ENCODE results near the gene LRRC43. TPM values are rescaled to one million over a fixed set of nuclear protein-coding genes. Genes with fewer than 3 reads are reported as not detected.

Gene LRRC43
- total and polyA plus RNA-seq, 2 of the 4 experiments (the other 2 are of a cell fraction) = 0.26 to 0.36 TPM

DNA sequence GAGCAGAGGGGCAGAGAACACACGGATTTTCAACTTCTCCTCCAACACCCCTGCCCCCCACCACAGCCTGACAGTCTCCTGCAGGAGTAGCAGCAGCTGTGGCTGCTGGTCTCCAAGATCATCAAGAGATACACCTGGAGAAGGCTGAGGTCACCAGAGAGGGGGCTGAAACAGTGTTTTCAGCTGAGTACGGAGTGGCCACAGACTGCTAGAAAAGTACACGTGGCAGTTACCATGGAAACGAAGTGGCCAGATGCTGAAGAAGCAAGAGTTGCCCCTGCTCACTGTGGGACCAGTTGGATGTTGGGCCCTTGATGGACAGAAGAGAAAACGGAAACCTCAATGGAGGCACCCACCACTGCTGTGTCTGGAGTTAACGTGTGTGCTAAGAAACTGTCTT lies 47.9 kb downstream of the LRRC43 start:
- H3K79me1 ChIP-seq (ENCODE audit: low read depth in 1 of 2, low read length in 2 of 2) = no peaks in the 10 kb centered on the region
- H3K4me2 ChIP-seq (ENCODE audit: low read depth, low read length) = no peak overlapping the region
- H3K56ac ChIP-seq (ENCODE audit: extremely low read depth, insufficient read depth, low read length) = no peak overlapping the region
- no peak overlapping the region for H2BK15ac ChIP-seq (ENCODE audit: low read depth, low read length)
- peaks cover 9% of the 10 kb centered on the region; the same call in 1 of the 2 replicates for H3K9me1 ChIP-seq (ENCODE audit: insufficient read depth, low read length)
- DNase-seq (no peak), ATAC-seq (ENCODE audit: low read depth) (no peak)
- WGBS, 2 experiments (ENCODE audit: extremely low coverage in 2 of 2, insufficient read length in 1 of 2) = 93% methylated on average over 3 of the region's 6 CpGs; no CpG with 5 or more reads in 1 of the 2 experiments
- ChIA-PET CTCF (no interaction called here), POLR2A (ENCODE audit: unreplicated experiment) (no interaction called here)
- intact Hi-C loops (cut with micrococcal nuclease) = no loop called here
- no peak overlapping the region for H4K5ac ChIP-seq (ENCODE audit: low read depth, low read length)
- dilution Hi-C loops (cut with HindIII; ENCODE audit: low sequenced_read_pairs, unreplicated experiment) = no loop called here
- TF ChIP-seq RAD21 (IDR thresholded peaks at IDR 0.05; ENCODE audit: low read length) (no peak), MAFK (IDR thresholded peaks at IDR 0.05; ENCODE audit: low read depth, low read length) (no peak), MAZ (IDR thresholded peaks at IDR 0.05; ENCODE audit: borderline replicate concordance, low read depth, low read length) (no peak), POLR2A (IDR thresholded peaks at IDR 0.05; ENCODE audit: low read depth, low read length) (no peak), MXI1 (IDR thresholded peaks at IDR 0.05; ENCODE audit: borderline replicate concordance, low read depth, low read length) (no peak), SMC3 (IDR thresholded peaks at IDR 0.05; ENCODE audit: low read depth, low read length) (no peak), RFX5 (IDR thresholded peaks at IDR 0.05; ENCODE audit: low read depth, low read length) (no peak), CHD1 (IDR thresholded peaks at IDR 0.05; ENCODE audit: low read depth, low read length) (no peak), NFE2L2 (IDR thresholded peaks at IDR 0.05; ENCODE audit: low read depth, low read length) (no peak)
- TF ChIP-seq, protein P1, sequence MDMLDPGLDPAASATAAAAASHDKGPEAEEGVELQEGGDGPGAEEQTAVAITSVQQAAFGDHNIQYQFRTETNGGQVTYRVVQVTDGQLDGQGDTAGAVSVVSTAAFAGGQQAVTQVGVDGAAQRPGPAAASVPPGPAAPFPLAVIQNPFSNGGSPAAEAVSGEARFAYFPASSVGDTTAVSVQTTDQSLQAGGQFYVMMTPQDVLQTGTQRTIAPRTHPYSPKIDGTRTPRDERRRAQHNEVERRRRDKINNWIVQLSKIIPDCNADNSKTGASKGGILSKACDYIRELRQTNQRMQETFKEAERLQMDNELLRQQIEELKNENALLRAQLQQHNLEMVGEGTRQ (IDR thresholded peaks at IDR 0.05; ENCODE audit: low read depth, low read length) = no peak
- H3K14ac ChIP-seq (replicated peaks; ENCODE audit: low read depth, low read length) = no peak overlapping the region
- no peak overlapping the region for H3K23ac ChIP-seq (ENCODE audit: low read depth, low read length)
- H4K20me1 ChIP-seq (ENCODE audit: insufficient read depth, low read length) = peaks cover 6% of the 10 kb centered on the region
- H3K27me3 ChIP-seq (ENCODE audit: control insufficient read depth, insufficient read depth, low read length) = no peaks in the 10 kb centered on the region
- H4K91ac ChIP-seq (ENCODE audit: insufficient read depth, low read depth, low read length) = no peak overlapping the region
- no peak overlapping the region for H3K4ac ChIP-seq (ENCODE audit: low read depth, low read length)
- BruUV-seq (replicated peaks) = no TSS peak
- H4K8ac ChIP-seq (ENCODE audit: low read depth in 2 of 2, low read length in 2 of 2) = no peak overlapping the region
- no peak overlapping the region for H2BK5ac ChIP-seq (ENCODE audit: low read depth, low read length, poor library complexity, severe bottlenecking)
- H3K9ac ChIP-seq (ENCODE audit: low read depth, low read length) = no peak overlapping the region
- no peak overlapping the region for H3K27ac ChIP-seq (ENCODE audit: insufficient read depth, low read length)
- H2AK9ac ChIP-seq (replicated peaks; ENCODE audit: low read depth, low read length, poor library complexity) = no peak overlapping the region
- H3K36me3 ChIP-seq (ENCODE audit: control insufficient read depth, insufficient read depth, low read length) = peaks cover 23% of the 10 kb centered on the region
- no peak overlapping the region for H2AK5ac ChIP-seq (ENCODE audit: low read depth, low read length)
- peaks cover 5% of the 10 kb centered on the region; the same call in 1 of the 2 replicates for H3K4me1 ChIP-seq (ENCODE audit: control insufficient read depth, insufficient read depth, low read length)
- H2BK120ac ChIP-seq (ENCODE audit: low read depth, low read length) = no peak overlapping the region
- H2BK20ac ChIP-seq (ENCODE audit: low read depth, low read length) = no peak overlapping the region
- H3K9me3 ChIP-seq (ENCODE audit: control insufficient read depth, insufficient read depth, low read length) = no peaks in the 10 kb centered on the region
- H3K18ac ChIP-seq (ENCODE audit: low read depth, low read length) = no peak overlapping the region
- in situ Hi-C loops (cut with MboI; ENCODE audit: low sequenced_read_pairs) = no loop called here
- H3K4me3 ChIP-seq (ENCODE audit: insufficient read depth, low read depth, low read length) = no peak overlapping the region
- no peak overlapping the region for H2AFZ ChIP-seq (replicated peaks; ENCODE audit: low read length, poor library complexity)

Measured in IMR-90 (cell line).